Measurements from ENCODE around the gene MAP2.

DNA sequence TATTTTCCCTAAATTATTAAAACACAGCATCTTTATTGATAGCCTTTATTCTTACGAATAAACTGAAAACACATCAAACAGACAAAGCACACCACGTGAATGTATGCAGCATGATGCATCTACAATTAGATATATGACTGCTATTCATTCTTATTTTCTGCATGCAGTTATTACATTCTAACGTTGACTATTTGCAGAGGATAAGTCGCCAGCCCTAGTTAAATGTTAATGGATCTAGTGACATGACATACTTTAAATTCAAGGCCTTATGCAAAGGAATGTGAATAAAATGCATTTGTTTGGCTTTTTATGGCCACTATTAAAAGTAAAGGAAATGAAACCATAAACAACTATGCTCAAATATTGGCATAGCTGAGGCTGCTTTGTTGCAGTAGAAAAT is 172.4 kb downstream of the MAP2 start:
- TF ChIP-seq, protein P1, sequence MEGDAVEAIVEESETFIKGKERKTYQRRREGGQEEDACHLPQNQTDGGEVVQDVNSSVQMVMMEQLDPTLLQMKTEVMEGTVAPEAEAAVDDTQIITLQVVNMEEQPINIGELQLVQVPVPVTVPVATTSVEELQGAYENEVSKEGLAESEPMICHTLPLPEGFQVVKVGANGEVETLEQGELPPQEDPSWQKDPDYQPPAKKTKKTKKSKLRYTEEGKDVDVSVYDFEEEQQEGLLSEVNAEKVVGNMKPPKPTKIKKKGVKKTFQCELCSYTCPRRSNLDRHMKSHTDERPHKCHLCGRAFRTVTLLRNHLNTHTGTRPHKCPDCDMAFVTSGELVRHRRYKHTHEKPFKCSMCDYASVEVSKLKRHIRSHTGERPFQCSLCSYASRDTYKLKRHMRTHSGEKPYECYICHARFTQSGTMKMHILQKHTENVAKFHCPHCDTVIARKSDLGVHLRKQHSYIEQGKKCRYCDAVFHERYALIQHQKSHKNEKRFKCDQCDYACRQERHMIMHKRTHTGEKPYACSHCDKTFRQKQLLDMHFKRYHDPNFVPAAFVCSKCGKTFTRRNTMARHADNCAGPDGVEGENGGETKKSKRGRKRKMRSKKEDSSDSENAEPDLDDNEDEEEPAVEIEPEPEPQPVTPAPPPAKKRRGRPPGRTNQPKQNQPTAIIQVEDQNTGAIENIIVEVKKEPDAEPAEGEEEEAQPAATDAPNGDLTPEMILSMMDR (IDR thresholded peaks at IDR 0.05 in 2 of 3, conservative IDR thresholded peaks at IDR 0.05 in 1 of 3; ENCODE audit: borderline replicate concordance in 1 of 3, insufficient read depth in 1 of 3, low read depth in 2 of 3, low read length in 2 of 3), result no peak
- no peak for TF ChIP-seq POLR2A (IDR thresholded peaks at IDR 0.05; ENCODE audit: borderline replicate concordance, extremely low read depth, insufficient read depth, insufficient read length)
